SK-N-SH (cell line): ENCODE results near the gene NFKB2. TPM values are rescaled to one million over a fixed set of nuclear protein-coding genes. Genes with fewer than 3 reads are reported as not detected.

Source experiments
- CTCF ChIA-PET: fragments of 300-600, 350-600 bp; formaldehyde crosslinking; extraction: SDS; loops from one replicate; lab custom pipeline; 2021; lab: Yijun Ruan, JAX
- POLR2A ChIA-PET: fragments of 350-600 bp; sonication (Branson Sonifier 250); formaldehyde crosslinking; extraction: SDS; loops from one replicate; lab custom pipeline; 2020; ENCODE audit warnings: antibody characterized with exemption, inconsistent platforms; lab: Yijun Ruan, JAX
- DNase-seq: peaks from one replicate; pipeline ENCODE4 v3.0.0; 2012
- H2AFZ ChIP-seq: fragments of 200-600 bp; sonication (generic); 2 replicates; pipeline ENCODE4 v1.8.1; 2016; ENCODE audit warnings: antibody characterized with exemption, mild to moderate bottlenecking, low read depth
- H3F3A ChIP-seq: fragments of 200-600 bp; sonication (generic); replicated peaks from 2 replicates; pipeline ENCODE3; 2016; ENCODE audit warnings: antibody characterized with exemption, mild to moderate bottlenecking; ENCODE audit not compliant: insufficient read depth
- H3K27ac ChIP-seq, 2 experiments: fragments of 200-500 bp in 1 of 2; fragments of 200-600 bp in 1 of 2; sonication (Bioruptor generic) in 1 of 2; sonication (generic), shearing (Covaris generic) in 1 of 2; 2 replicates each; pipeline versions ENCODE4 v1.5.1 to v1.6.1; 2014 to 2016; ENCODE audit warnings: low read depth in 2 of 2, inconsistent platforms in 1 of 2, low read length in 1 of 2, mild to moderate bottlenecking in 1 of 2, mixed read lengths in 1 of 2
- H3K27me3 ChIP-seq: fragments of 200-600 bp; sonication (generic), shearing (Covaris generic); 2 replicates; pipeline ENCODE4 v1.6.1; 2016; ENCODE audit warnings: mixed run types; ENCODE audit not compliant: insufficient read depth
- H3K36me3 ChIP-seq, 2 experiments: fragments of 200-500 bp in 1 of 2; fragments of 200-600 bp in 1 of 2; sonication (Bioruptor generic) in 1 of 2; sonication (generic) in 1 of 2; replicated peaks in 1 of 2; 2 replicates each; pipeline versions ENCODE3 to v1.5.1; 2014 to 2016; ENCODE audit warnings: low read length in 1 of 2, mild to moderate bottlenecking in 1 of 2; ENCODE audit not compliant: insufficient read depth in 2 of 2, control insufficient read depth in 1 of 2
- H3K4me1 ChIP-seq, 2 experiments: fragments of 200-500 bp in 1 of 2; fragments of 200-600 bp in 1 of 2; sonication (Bioruptor generic) in 1 of 2; sonication (generic), shearing (Covaris generic) in 1 of 2; 2 replicates each; pipeline versions ENCODE4 v1.5.1 to v1.6.1; 2014 to 2016; ENCODE audit warnings: low read depth in 1 of 2, low read length in 1 of 2, mixed run types in 1 of 2; ENCODE audit not compliant: insufficient read depth in 2 of 2, control insufficient read depth in 1 of 2
- H3K4me2 ChIP-seq: fragments of 200-600 bp; sonication (generic), shearing (Covaris generic); 2 replicates; pipeline ENCODE4 v1.6.1; 2017; ENCODE audit warnings: mixed run types
- H3K4me3 ChIP-seq, 2 experiments: fragments of 200-500 bp in 1 of 2; fragments of 200-600 bp in 1 of 2; sonication (Bioruptor generic) in 1 of 2; sonication (generic), shearing (Covaris generic) in 1 of 2; 2 replicates each; pipeline versions ENCODE4 v1.5.1 to v1.8.1; 2014 to 2016; ENCODE audit warnings: low read depth in 2 of 2, inconsistent platforms in 1 of 2, low read length in 1 of 2, mild to moderate bottlenecking in 1 of 2, mixed read lengths in 1 of 2, moderate library complexity in 1 of 2
- H3K79me2 ChIP-seq: fragments of 200-600 bp; sonication (generic); 2 replicates; pipeline ENCODE4 v1.8.1; 2017; ENCODE audit warnings: mild to moderate bottlenecking; ENCODE audit not compliant: insufficient read depth
- H3K9ac ChIP-seq: fragments of 200-600 bp; sonication (generic); 2 replicates; pipeline ENCODE4 v1.6.1; 2017; ENCODE audit warnings: mixed run types
- H3K9me2 ChIP-seq: fragments of 200-600 bp; sonication (generic); 2 replicates; pipeline ENCODE4 v1.6.1; 2017; ENCODE audit warnings: mixed run types
- H3K9me3 ChIP-seq: fragments of 200-600 bp; sonication (generic); 2 replicates; pipeline ENCODE4 v1.6.1; 2017; ENCODE audit warnings: mixed run types, mild to moderate bottlenecking, moderate library complexity
- H4K20me1 ChIP-seq: fragments of 200-600 bp; sonication (generic); 2 replicates; pipeline ENCODE4 v1.6.1; 2017; ENCODE audit warnings: mild to moderate bottlenecking, mixed run types; ENCODE audit not compliant: insufficient read depth
- EP300 ChIP-seq, 2 experiments: IDR thresholded peaks; 2 replicates each; pipeline versions ENCODE4 v1.4.0 to v1.6.1; 2012; ENCODE audit warnings: borderline replicate concordance in 1 of 2, low read depth in 1 of 2, low read length in 1 of 2
- EZH2phosphoT487 ChIP-seq: fragments of 200-600 bp; sonication (generic); IDR thresholded peaks from 2 replicates; pipeline ENCODE4 v1.6.1; 2017; ENCODE audit warnings: low read depth, mixed run types, mild to moderate bottlenecking, antibody characterized with exemption, moderate library complexity, borderline replicate concordance
- FOXJ3 ChIP-seq: sonication (generic); formaldehyde crosslinking; IDR thresholded peaks from 2 replicates; pipeline ENCODE4 v1.5.1; 2020; ENCODE audit warnings: mild to moderate bottlenecking, missing genetic modification reagents
- GATA2 ChIP-seq: sonication (generic); formaldehyde crosslinking; IDR thresholded peaks from 2 replicates; pipeline ENCODE4 v1.5.0; 2020; ENCODE audit warnings: mild to moderate bottlenecking, missing genetic modification reagents
- JUND ChIP-seq: IDR thresholded peaks from 2 replicates; pipeline ENCODE4 v1.4.0; 2012
- NFIC ChIP-seq: IDR thresholded peaks from 2 replicates; pipeline ENCODE4 v1.4.0; 2012; ENCODE audit warnings: borderline replicate concordance
- NRF1 ChIP-seq: IDR thresholded peaks from 2 replicates; pipeline ENCODE4 v1.6.1; 2012; ENCODE audit warnings: low read depth, mild to moderate bottlenecking, low read length
- POLR2AphosphoS5 ChIP-seq: IDR thresholded peaks from 2 replicates; pipeline ENCODE4 v1.6.1; 2012; ENCODE audit warnings: low read depth, low read length
- RFX5 ChIP-seq: IDR thresholded peaks from 2 replicates; pipeline ENCODE4 v1.6.1; 2012; ENCODE audit warnings: mild to moderate bottlenecking, improper control_type of control experiment, low read length
- RXRA ChIP-seq: IDR thresholded peaks from 2 replicates; pipeline ENCODE4 v1.4.0; 2012; ENCODE audit warnings: low read depth, mild to moderate bottlenecking, borderline replicate concordance
- SIN3A ChIP-seq: IDR thresholded peaks from 2 replicates; pipeline ENCODE4 v1.6.1; 2012; ENCODE audit warnings: low read depth, mild to moderate bottlenecking, low read length, moderate library complexity, borderline replicate concordance
- TAF1 ChIP-seq: IDR thresholded peaks from 2 replicates; pipeline ENCODE4 v1.6.1; 2012; ENCODE audit warnings: low read depth, mild to moderate bottlenecking, low read length, moderate library complexity, borderline replicate concordance
- TCF12 ChIP-seq: IDR thresholded peaks from 2 replicates; pipeline ENCODE4 v1.4.0; 2012
- YY1 ChIP-seq: IDR thresholded peaks from 2 replicates; pipeline ENCODE4 v1.4.0; 2012; ENCODE audit warnings: low read depth, mild to moderate bottlenecking
- WGBS: methylation state at CpG from one replicate; pipeline ENCODE4 v1.1.6; 2017; ENCODE audit warnings: low lambda C conversion rate; 5-methylcytosine and 5-hydroxymethylcytosine counted together
- polyA plus RNA-seq, 3 experiments: library from polyadenylated mRNA; depleted of rRNA; stranded (reverse); fragments of >200 nt; gene quantifications; 2 replicates each; pipeline ENCODE4 v1.2.3, GENCODE V29; 2012
- TF ChIP-seq, protein P1 (sequence below): IDR thresholded peaks from 2 replicates; pipeline ENCODE4 v1.4.0; 2012; ENCODE audit warnings: low read depth
- TF ChIP-seq, protein P2 (sequence below): IDR thresholded peaks from 2 replicates; pipeline ENCODE4 v1.4.0; 2012; ENCODE audit warnings: low read depth, borderline replicate concordance
- TF ChIP-seq, protein P3 (sequence below): IDR thresholded peaks from 2 replicates; pipeline ENCODE4 v1.4.0; 2012; ENCODE audit warnings: low read depth, borderline replicate concordance
- TF ChIP-seq, protein P4 (sequence below): fragments of 150-350 bp; IDR thresholded peaks from 2 replicates; pipeline ENCODE4 v1.6.1; 2017; ENCODE audit warnings: antibody characterized with exemption, low read length, low read depth, borderline replicate concordance

NFKB2 gene
- polyA plus RNA-seq, 1 of the 3 experiments (the other 2 are of a cell fraction), result 26.6 TPM

DNA sequence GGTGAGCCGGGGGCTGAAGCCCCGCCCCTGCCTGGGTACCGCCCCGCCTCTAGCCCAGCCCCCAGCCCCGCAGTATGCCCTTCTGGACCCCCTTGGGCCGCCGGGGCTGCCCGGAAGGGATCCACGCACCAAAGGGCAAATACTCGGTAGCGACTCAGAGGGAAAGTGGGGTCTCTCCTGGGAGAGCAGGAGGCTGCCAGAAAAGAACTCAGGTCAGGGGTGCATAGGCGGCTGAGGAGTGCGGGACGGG is 25.9 kb downstream of the NFKB2 start:
- H3K9ac ChIP-seq, result peak overlapping the region; percentile 68
- no peaks in the 10 kb centered on the region for H3K79me2 ChIP-seq
- POLR2A ChIA-PET, result interaction anchor here (0.9 to 4.2 kb wide), 7 partner anchors 8 to 163 kb away, joined by 3 to 41 read pairs (median 4); partner anchors contain the start of genes CUEDC2 and NFKB2
- no peaks in the 10 kb centered on the region for H3K9me3 ChIP-seq
- H3K27me3 ChIP-seq, result no peaks in the 10 kb centered on the region
- H3K4me3 ChIP-seq, result peak overlapping the region; percentile 77 to 90
- peaks cover 0 to 29% of the 10 kb centered on the region in 2 experiments; a peak in 2 of 4 replicates for H3K4me1 ChIP-seq
- peak overlapping the region; percentile 85 for H2AFZ ChIP-seq
- DNase-seq, result no peak
- no peaks in the 10 kb centered on the region for H4K20me1 ChIP-seq
- H3F3A ChIP-seq, result peaks cover 15% of the 10 kb centered on the region
- TF ChIP-seq, protein P1, sequence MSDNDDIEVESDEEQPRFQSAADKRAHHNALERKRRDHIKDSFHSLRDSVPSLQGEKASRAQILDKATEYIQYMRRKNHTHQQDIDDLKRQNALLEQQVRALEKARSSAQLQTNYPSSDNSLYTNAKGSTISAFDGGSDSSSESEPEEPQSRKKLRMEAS, result no peak
- TF ChIP-seq EP300 (IDR thresholded peaks at IDR 0.05; ENCODE audit: borderline replicate concordance in 1 of 2, low read depth in 1 of 2, low read length in 1 of 2) (no peak), NFIC (no peak), FOXJ3 (no peak), YY1 (no peak), POLR2AphosphoS5 (no peak), RXRA (no peak), SIN3A (no peak), TAF1 (no peak), RFX5 (no peak), EZH2phosphoT487 (no peak), JUND (no peak), TCF12 (no peak), GATA2 (CRISPR knock-in tag) (no peak), NRF1 (no peak)
- TF ChIP-seq, protein P2, sequence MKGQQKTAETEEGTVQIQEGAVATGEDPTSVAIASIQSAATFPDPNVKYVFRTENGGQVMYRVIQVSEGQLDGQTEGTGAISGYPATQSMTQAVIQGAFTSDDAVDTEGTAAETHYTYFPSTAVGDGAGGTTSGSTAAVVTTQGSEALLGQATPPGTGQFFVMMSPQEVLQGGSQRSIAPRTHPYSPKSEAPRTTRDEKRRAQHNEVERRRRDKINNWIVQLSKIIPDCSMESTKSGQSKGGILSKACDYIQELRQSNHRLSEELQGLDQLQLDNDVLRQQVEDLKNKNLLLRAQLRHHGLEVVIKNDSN, result no peak
- TF ChIP-seq, protein P3, sequence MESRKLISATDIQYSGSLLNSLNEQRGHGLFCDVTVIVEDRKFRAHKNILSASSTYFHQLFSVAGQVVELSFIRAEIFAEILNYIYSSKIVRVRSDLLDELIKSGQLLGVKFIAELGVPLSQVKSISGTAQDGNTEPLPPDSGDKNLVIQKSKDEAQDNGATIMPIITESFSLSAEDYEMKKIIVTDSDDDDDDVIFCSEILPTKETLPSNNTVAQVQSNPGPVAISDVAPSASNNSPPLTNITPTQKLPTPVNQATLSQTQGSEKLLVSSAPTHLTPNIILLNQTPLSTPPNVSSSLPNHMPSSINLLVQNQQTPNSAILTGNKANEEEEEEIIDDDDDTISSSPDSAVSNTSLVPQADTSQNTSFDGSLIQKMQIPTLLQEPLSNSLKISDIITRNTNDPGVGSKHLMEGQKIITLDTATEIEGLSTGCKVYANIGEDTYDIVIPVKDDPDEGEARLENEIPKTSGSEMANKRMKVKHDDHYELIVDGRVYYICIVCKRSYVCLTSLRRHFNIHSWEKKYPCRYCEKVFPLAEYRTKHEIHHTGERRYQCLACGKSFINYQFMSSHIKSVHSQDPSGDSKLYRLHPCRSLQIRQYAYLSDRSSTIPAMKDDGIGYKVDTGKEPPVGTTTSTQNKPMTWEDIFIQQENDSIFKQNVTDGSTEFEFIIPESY, result no peak
- TF ChIP-seq, protein P4, sequence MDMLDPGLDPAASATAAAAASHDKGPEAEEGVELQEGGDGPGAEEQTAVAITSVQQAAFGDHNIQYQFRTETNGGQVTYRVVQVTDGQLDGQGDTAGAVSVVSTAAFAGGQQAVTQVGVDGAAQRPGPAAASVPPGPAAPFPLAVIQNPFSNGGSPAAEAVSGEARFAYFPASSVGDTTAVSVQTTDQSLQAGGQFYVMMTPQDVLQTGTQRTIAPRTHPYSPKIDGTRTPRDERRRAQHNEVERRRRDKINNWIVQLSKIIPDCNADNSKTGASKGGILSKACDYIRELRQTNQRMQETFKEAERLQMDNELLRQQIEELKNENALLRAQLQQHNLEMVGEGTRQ, result no peak
- TF ChIP-seq, all 33 proteins: peak for 0
- no peaks in the 10 kb centered on the region for H3K9me2 ChIP-seq
- H3K36me3 ChIP-seq, result peaks cover 0 to 21% of the 10 kb centered on the region in 2 experiments
- 0% methylated on average over 2 of the region's 14 CpGs for WGBS
- CTCF ChIA-PET, result interaction anchor here (1.0 to 18.3 kb wide), 13 partner anchors 10 to 268 kb away, joined by 3 to 359 read pairs (median 21); partner anchors contain the start of genes C10orf95, CUEDC2, ELOVL3 and NFKB2
- peak overlapping the region; percentile 84 for H3K4me2 ChIP-seq
- H3K27ac ChIP-seq, result peak overlapping the region; percentile 78 to 99; a peak in 3 of 4 replicates
